ENCODE results near the gene HDAC5.

- TF ChIP-seq POLR2A (IDR thresholded peaks at IDR 0.05) (no peak), CTCF (IDR thresholded peaks at IDR 0.05) (no peak)
Observed at GRCh38 chr17:44065668-44066203, 57.7 kb downstream of the HDAC5 start.
